A673 (cell line): Measurements from ENCODE around the gene PLOD2. TPM values are rescaled to one million over a fixed set of nuclear protein-coding genes. Genes with fewer than 3 reads are reported as not detected.

Experiments
- BruUV-seq: library from RNA; stranded (reverse); fragments of 400-500 nt; replicated peaks from 2 replicates; lab custom pipeline; 2021; lab: Mats Ljungman, UMichigan
- CTCF ChIA-PET: fragments of 300-600 bp; sonication (Branson Sonifier 250); formaldehyde crosslinking; loops from one replicate; lab custom pipeline; 2022; ENCODE audit warnings: antibody characterized with exemption; lab: Charles Lee
- POLR2A ChIA-PET: fragments of 300-600 bp; sonication (Branson Sonifier 250); formaldehyde crosslinking; loops from one replicate; lab custom pipeline; 2022; ENCODE audit warnings: antibody characterized with exemption; ENCODE audit not compliant: low non-redundant PET; lab: Charles Lee
- DNase-seq: peaks from one replicate; pipeline ENCODE4 v3.0.0-alpha.2; 2015; ENCODE audit warnings: low spot score
- H3K27ac ChIP-seq: fragments of 200-600 bp; sonication (generic); 2 replicates; pipeline ENCODE4 v1.5.1; 2016; ENCODE audit warnings: mixed run types, low read depth, mild to moderate bottlenecking, mixed read lengths, antibody characterized with exemption, low read length; ENCODE audit not compliant: poor library complexity, severe bottlenecking
- H3K27me3 ChIP-seq: fragments of 200-600 bp; sonication (generic); replicated peaks from 2 replicates; pipeline ENCODE4 v1.6.1; 2017; ENCODE audit warnings: mixed run types, low read depth, mild to moderate bottlenecking, mixed read lengths, antibody characterized with exemption, low read length; ENCODE audit not compliant: insufficient read depth, poor library complexity
- H3K36me3 ChIP-seq: fragments of 200-600 bp; sonication (generic); 2 replicates; pipeline ENCODE4 v1.6.1; 2016; ENCODE audit warnings: mixed run types, mild to moderate bottlenecking, mixed read lengths, antibody characterized with exemption, low read length; ENCODE audit not compliant: insufficient read depth, poor library complexity, severe bottlenecking
- H3K4me1 ChIP-seq: fragments of 200-600 bp; sonication (generic); 2 replicates; pipeline ENCODE4 v1.6.1; 2017; ENCODE audit warnings: mixed run types, mild to moderate bottlenecking, mixed read lengths, antibody characterized with exemption, low read length; ENCODE audit not compliant: insufficient read depth, poor library complexity, severe bottlenecking
- H3K4me3 ChIP-seq: fragments of 200-600 bp; sonication (generic); 2 replicates; pipeline ENCODE4 v1.5.1; 2016; ENCODE audit warnings: low read depth, mixed run types, mild to moderate bottlenecking, mixed read lengths, low read length; ENCODE audit not compliant: poor library complexity, severe bottlenecking
- H3K9me3 ChIP-seq: fragments of 200-600 bp; sonication (generic); 2 replicates; pipeline ENCODE4 v1.6.1; 2016; ENCODE audit warnings: mixed run types, low read depth, mild to moderate bottlenecking, mixed read lengths, antibody characterized with exemption, low read length; ENCODE audit not compliant: poor library complexity, severe bottlenecking
- CTCF ChIP-seq: fragments of 300-800, 200-600 bp; sonication (generic); conservative IDR thresholded peaks from 2 replicates; pipeline ENCODE4 v1.5.1; 2017; ENCODE audit warnings: low read depth, mild to moderate bottlenecking, antibody characterized with exemption, low read length, moderate library complexity, mixed read lengths
- EZH2 ChIP-seq: fragments of 200-600 bp; sonication (generic); IDR thresholded peaks from 2 replicates; pipeline ENCODE4 v1.6.1; 2017; ENCODE audit warnings: borderline replicate concordance, low read depth, mild to moderate bottlenecking, mixed read lengths, antibody characterized with exemption, low read length; ENCODE audit not compliant: poor library complexity, severe bottlenecking
- intact Hi-C: fragments of 100-400 bp; cut with micrococcal nuclease; formaldehyde crosslinking; loops from one replicate; pipeline ENCODE4 v1.10.0; 2022; ENCODE audit not compliant: unreplicated experiment
- total RNA-seq: library from RNA; stranded (reverse); gene quantifications from 2 replicates; pipeline ENCODE4 v1.2.3, GENCODE V29; 2021

PLOD2 gene
- total RNA-seq, 1 experiment from 2014 or later = 34.6 TPM

DNA sequence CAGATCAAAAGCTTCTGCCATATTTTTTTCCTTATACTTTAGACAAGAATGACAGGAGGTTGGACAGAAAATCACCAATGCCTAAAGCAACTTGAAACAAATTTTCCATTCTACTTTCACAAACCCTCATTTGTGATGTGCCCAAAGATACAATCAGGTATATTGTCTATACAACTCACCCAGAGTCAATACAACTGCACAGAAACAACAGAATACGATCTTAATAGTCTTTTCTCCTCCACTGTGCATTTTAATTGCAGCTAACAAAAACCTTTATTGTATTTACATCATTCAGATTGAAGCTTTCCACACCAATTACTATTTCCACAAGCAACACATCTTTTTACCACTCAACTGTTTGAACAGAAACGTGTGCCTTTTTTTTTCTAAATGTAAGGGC lies 80.4 kb downstream of the PLOD2 start:
- Histone ChIP-seq H3K27me3 (no peaks in the 10 kb centered on the region), H3K36me3 (no peaks in the 10 kb centered on the region), H3K4me1 (no peaks in the 10 kb centered on the region), H3K9me3 (no peaks in the 10 kb centered on the region), H3K4me3 (no peak overlapping the region), H3K27ac (no peak overlapping the region)
- BruUV-seq = no TSS peak
- ChIA-PET POLR2A (no interaction called here), CTCF (no interaction called here)
- TF ChIP-seq CTCF (no peak), EZH2 (no peak)
- no peak for DNase-seq
- intact Hi-C loops = no loop called here

DNA sequence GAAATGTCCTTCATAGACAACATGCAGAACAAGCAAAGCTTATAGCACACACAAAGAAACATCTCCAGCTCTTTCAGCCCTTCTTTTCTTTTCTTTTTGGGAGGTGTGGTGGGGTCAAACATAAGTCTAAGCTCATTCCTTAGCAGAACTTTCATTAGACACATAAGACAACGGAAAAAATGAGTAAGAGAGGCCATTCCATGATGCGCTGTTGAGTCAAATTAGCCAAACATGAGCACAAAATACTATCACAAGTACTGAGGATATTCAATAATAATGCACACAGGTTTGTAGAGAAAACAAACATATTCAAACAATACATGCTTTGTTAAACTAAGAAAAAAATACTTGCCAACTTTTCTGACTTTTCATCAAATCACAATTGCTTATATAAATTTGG lies 83.0 kb downstream of the PLOD2 start:
- no peaks in the 10 kb centered on the region for H3K4me1 ChIP-seq
- intact Hi-C loops = loop anchor here (5.0 kb wide), 1 partner anchor 59 kb away; no protein-coding TSS in a partner anchor
- BruUV-seq = no TSS peak
- no peaks in the 10 kb centered on the region for H3K36me3 ChIP-seq
- no peak overlapping the region for H3K4me3 ChIP-seq
- no peaks in the 10 kb centered on the region for H3K9me3 ChIP-seq
- H3K27me3 ChIP-seq = no peaks in the 10 kb centered on the region
- TF ChIP-seq CTCF (no peak), EZH2 (no peak)
- DNase-seq = no peak
- POLR2A ChIA-PET = no interaction called here
- H3K27ac ChIP-seq = no peak overlapping the region
- CTCF ChIA-PET = no interaction called here

- H3K36me3 ChIP-seq = no peaks in the 10 kb centered on the region
- TF ChIP-seq EZH2 (no peak), CTCF (no peak)
- H3K9me3 ChIP-seq = no peaks in the 10 kb centered on the region
- intact Hi-C loops = loop anchor here (5.0 kb wide), 1 partner anchor 60 kb away; no protein-coding TSS in a partner anchor
- no peak for DNase-seq
- no peaks in the 10 kb centered on the region for H3K27me3 ChIP-seq
- no peak overlapping the region for H3K4me3 ChIP-seq
- ChIA-PET CTCF (no interaction called here), POLR2A (no interaction called here)
- no peak overlapping the region for H3K27ac ChIP-seq
- no peaks in the 10 kb centered on the region for H3K4me1 ChIP-seq
- no TSS peak for BruUV-seq
Observed at GRCh38 chr3:146077181-146077580, 83.8 kb downstream of the PLOD2 start.
